Kidney capillary endothelial cell (primary cell): ENCODE results near the gene PCGF6.
A peak's percentile ranks its signal among the peaks of the same experiment; 100 is the strongest.
"Not testable (repeated sequence)": the region's sequence is repeated elsewhere in the genome, so short reads cannot be mapped to it uniquely, and the experiment has no call there.

Source experiments
- DNase-seq: peaks from one replicate; pipeline ENCODE4 v3.0.0-alpha.2; 2018; ENCODE audit warnings: low spot score

The PCGF6 gene, protein sequence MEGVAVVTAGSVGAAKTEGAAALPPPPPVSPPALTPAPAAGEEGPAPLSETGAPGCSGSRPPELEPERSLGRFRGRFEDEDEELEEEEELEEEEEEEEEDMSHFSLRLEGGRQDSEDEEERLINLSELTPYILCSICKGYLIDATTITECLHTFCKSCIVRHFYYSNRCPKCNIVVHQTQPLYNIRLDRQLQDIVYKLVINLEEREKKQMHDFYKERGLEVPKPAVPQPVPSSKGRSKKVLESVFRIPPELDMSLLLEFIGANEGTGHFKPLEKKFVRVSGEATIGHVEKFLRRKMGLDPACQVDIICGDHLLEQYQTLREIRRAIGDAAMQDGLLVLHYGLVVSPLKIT

GRCh38 chr10:103350517-103351260 lies at the start of gene PCGF6:
Gene PCGF6 (minus strand): TSS chr10:103351140. CDS start chr10:103351066, 74 bp downstream.
- DNase-seq: peak; percentile 83

DNA sequence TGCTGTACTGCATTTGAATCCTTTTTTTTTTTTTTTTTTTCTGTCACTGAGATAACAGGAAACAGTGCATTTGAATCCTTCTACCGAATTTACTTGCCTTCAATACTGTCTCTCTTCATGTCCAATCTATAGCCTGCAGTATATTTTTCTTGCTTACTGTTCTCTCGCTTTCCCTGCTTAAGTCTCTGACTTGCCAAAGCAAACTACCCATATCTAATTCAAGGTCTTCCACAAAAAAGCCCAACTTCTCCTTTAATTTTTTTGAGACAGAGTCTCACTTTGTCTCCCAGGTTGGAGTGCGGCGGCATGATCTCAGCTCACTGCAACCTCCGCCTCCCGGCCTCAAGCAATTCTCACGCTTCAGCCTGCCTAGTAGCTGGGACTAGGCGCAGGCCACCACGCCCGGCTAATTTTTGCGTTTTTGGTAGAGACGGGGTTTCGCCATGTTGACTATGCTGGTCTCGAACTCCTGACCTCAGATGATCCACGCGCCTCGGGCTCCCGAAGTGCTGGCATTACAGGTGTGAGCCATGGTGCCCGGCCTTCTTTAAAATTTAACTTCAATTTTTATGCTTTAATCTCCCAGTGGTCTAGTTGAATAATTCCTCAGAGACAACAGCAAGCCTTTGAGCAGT lies 46.4 kb upstream of the PCGF6 start:
- peak; percentile 2 for DNase-seq

DNA sequence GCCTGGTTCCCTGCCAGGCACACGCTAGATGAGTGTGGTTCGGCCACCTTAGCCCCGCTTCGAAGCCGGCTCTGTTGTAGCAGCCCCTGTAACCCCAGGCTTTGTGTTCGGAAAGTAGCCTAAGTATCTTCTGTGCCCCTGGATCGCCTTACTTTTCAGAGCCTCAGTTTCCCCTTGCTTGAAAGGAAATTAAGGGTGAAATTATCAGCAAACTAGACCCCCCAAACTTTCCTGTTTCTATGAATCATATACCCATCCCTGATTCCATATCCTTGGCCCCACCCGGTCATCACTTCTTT lies 45.8 kb upstream of the PCGF6 start:
- no peak for DNase-seq

GRCh38 chr10:103396067-103396788 lies 45.3 kb upstream of the PCGF6 start, which contains the start of the genes ATP5MK and PDCD11:
Gene ATP5MK (minus strand): TSS chr10:103396475. CDS start chr10:103392457, 4,018 bp downstream.
Gene PDCD11 (plus strand): TSS chr10:103396626. CDS start chr10:103398427, 1,801 bp downstream.
- DNase-seq: peak; percentile 98

GRCh38 chr10:103395754-103396066 lies 44.8 kb upstream of the PCGF6 start:
- DNase-seq: peak; percentile 5

DNA sequence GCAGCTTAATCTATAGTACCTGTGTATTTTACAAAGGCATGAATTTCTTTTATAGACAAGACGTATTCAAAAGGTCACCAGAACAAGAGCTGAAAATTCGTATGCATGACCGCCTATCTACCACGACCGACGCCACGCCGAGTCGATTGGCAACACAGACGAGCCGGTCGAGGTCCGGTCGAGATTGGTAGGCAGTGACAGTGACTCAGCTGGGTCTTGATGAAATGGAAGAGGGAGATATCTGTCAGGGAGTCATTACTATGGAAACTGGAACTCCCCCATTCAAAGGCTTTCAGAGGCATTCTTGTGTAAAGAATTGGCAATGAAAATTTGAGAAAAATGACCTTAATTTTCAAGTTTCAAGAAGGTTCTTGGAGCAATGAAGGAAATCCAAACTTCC lies 43.2 kb upstream of the PCGF6 start:
- DNase-seq: no peak

- no peak for DNase-seq
Measured at GRCh38 chr10:103382769-103383168, 31.8 kb upstream of the PCGF6 start.

- no peak for DNase-seq
Measured at GRCh38 chr10:103374263-103374662, 23.3 kb upstream of the PCGF6 start.

GRCh38 chr10:103373544-103373943 lies 22.6 kb upstream of the PCGF6 start:
- no peak for DNase-seq

GRCh38 chr10:103367782-103368518 lies 17.0 kb upstream of the PCGF6 start, which contains the start of gene TAF5:
Gene TAF5 (plus strand): TSS chr10:103367976. CDS start chr10:103367990, 14 bp downstream.
- peak; percentile 91 for DNase-seq

GRCh38 chr10:103367379-103367781 lies 16.4 kb upstream of the PCGF6 start:
- no peak for DNase-seq

GRCh38 chr10:103360791-103361190 lies 9.9 kb upstream of the PCGF6 start:
- DNase-seq: not testable (repeated sequence)

DNA sequence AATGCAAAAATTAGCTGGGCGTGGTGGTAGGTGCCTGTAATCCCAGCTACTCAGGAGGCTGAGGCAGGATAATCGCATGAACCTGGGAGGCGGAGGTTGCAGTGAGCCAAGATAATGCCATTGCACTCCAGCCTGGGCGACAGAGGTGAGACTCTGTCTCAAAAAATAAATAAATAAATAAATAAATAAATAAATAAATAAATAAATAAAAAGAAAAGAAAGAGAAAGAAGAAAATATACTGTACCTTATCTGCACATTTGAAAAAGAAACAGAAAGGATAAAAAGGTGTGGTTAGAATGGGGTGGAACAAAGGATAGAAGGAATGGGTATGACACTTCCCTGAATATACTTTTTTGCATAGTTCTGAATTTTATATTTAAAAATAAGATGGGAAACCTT lies 8.6 kb upstream of the PCGF6 start:
- not testable (repeated sequence) for DNase-seq

- DNase-seq: no peak
Measured at GRCh38 chr10:103355906-103356599, 5.1 kb upstream of the PCGF6 start.

GRCh38 chr10:103354567-103354966 lies 3.6 kb upstream of the PCGF6 start:
- DNase-seq: not testable (repeated sequence)

DNA sequence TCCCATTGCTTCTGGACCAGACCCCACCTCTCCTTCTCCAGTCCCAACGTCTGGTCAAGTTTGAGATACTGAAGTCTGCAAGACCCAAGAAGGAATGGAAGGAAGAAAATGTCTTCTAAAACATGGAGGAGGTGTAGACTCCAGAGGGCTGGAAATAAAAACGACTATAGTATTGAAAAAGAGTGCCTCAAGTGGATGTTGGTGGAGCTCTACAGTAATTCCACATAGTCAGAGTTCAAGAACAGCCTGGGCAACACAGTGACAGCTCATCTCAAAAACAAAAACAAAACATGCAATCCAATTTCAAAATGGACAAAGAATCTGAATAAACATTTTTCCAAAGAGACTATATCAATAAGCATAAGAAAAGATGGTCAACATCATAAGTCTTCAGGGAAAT lies 2.3 kb upstream of the PCGF6 start:
- DNase-seq: no peak

DNA sequence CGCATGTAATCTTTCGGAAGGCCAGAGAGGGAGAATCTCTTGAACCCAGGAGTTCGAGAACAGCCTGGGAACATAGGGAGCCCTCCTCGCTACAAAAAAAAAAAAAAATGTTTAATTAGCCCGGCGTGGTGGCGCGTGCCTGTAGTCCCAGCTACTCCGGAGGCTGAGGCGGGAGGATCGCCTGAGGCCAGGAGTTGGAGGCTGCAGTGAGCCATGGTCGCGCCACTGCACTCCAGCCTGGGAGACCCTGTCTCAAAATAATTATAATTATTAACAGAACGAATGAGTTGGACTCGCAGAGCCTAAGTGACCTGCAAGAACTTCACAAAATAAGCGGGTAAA lies 794 bp downstream of the PCGF6 start:
- DNase-seq: no peak

DNA sequence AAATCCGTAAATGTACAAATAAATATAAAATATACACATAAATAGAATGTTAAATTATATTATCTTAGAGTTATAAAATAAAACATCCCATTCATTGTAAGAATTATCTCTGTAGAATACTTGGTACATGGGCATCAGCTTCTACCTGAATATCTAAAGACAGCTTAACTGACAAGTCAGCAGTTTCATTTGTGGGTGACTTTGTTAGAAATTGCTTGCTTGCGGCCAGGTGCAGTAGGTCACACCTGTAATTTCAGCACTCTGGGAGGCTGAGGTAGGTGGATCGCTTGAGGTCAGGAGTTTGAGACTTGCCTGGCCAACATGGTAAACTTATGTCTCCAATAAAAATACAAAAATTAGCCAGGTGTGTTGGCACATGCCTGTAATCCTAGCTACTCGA lies 14.6 kb downstream of the PCGF6 start:
- DNase-seq: no peak

DNA sequence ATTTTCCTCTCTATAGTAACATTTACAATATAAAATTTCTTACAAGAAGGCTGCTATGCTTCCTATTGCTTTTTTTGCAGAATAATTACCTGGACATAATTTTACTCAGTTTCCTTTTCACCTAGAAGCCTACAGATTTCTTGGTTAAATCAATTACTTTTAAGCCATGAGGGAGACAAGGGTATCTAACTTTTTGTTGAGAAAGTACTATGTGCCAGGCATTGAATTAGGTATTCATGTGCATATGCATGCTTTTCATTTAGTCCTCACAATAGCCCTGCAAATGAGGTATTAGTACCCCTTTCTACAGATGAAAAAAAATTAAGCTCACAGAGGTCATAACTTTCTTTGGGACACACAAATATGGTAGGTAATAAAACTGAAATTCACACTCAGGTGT lies 16.4 kb downstream of the PCGF6 start:
- DNase-seq: no peak

- DNase-seq: no peak
Measured at GRCh38 chr10:103333934-103334520, 16.9 kb downstream of the PCGF6 start.

DNA sequence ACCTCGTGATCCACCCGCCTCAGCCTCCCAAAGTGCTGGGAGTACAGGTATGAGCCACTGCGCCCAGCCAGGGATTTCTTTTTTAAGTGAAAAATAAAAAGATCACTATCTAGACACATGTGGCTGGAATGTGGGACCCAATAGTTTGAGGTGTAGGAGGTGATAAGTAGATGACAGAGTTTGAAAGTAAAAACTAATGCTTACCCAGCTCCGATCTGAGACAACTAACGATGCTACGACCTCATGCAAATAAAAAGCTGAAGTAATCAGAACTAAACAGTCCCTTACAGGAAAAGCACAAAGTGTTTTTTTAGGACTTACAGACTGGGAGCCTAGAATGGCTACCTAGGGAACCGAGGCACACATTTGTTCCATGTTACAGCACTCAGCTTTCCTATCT lies 23.0 kb downstream of the PCGF6 start:
- DNase-seq: no peak
